ENCODE measurements around the gene LRTM2.

DNA sequence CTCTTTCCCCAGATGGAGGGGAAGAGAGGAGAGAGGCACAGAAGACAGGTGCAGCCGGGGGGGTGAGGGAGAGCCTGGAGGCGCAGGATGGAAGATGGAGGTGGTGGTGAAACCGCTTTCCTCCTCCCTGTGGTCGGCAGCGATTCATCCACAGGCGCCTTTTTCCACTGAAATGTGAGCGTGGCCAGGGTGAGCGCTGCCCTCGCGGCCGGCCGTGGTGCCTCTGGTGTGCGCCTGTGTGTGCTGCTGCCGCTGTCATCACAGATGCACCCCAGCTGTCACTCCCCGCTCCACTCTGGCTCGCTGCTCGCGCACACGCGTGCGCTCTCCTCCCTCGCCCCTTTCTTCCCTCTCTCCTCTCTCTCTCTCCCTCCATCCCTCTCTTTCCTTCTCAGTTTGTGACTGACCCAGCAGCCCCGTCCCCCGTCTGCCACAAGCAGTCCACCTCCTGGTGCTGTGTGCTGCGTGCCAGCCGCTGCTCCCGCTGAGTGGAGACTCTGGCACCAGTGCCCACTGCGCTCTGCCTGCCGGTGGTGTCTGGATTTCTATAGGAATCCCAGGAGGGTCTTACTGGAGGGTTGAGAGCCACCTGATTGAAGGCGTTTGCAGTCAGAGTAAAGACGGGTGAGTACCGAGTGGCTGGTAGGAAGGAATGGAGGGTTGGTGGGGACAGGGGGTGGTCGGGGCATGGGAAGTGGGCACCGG is at the start of gene LRTM2:
- TF ChIP-seq CTCF (IDR thresholded peaks at IDR 0.05) (no peak), POLR2AphosphoS5 (IDR thresholded peaks at IDR 0.05) (no peak), POLR2A (IDR thresholded peaks at IDR 0.05) (no peak)

Measured in gastroesophageal sphincter (tissue), 3 donors.